Measurements from ENCODE around the gene TGFBR1.

Gene TGFBR1

GRCh38 chr9:99058964-99059921 is 45.7 kb upstream of the TGFBR1 start:
- no peak for TF ChIP-seq CTCF (IDR thresholded peaks at IDR 0.05; ENCODE audit: control insufficient read depth, extremely low read depth, insufficient read depth)
- DNase-seq (ENCODE audit: low read depth), result no peak
- H3K4me3 ChIP-seq (ENCODE audit: low read depth, low read length), result no peak overlapping the region

- no peak overlapping the region for H3K4me3 ChIP-seq (ENCODE audit: low read depth, low read length)
- DNase-seq (ENCODE audit: low read depth), result no peak
These were observed 44.3 kb upstream of the TGFBR1 start for GRCh38 chr9:99060621-99061020.

GRCh38 chr9:99062549-99062948 is 42.4 kb upstream of the TGFBR1 start:
- DNase-seq (ENCODE audit: low read depth), result no peak
- no peak overlapping the region for H3K4me3 ChIP-seq (ENCODE audit: low read depth, low read length)
- TF ChIP-seq CTCF (IDR thresholded peaks at IDR 0.05; ENCODE audit: control insufficient read depth, extremely low read depth, insufficient read depth), result no peak

More at GRCh38 chr9:99060621-99061020, 44.3 kb upstream of the TGFBR1 start:
- no peak for TF ChIP-seq CTCF (IDR thresholded peaks at IDR 0.05; ENCODE audit: control insufficient read depth, extremely low read depth, insufficient read depth)

DNA sequence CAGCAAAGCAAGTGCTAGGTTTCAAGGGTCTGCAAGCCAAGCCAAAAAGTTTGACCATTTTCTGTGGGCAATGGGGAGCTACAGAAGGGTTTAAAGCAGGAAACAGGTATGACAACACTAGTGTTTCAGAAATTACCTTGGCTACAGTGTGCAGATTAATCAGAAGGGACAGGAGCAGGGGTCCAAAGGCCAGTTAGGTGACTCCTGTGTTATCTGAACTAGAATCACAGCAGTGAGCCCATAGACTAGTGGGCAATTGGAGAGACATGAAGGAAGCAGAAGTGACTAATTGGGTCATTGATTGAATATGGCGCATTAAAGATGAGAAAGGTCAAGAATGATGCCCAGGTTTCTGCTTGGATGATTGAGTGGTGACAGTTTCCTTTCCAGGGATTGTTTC is 41.4 kb upstream of the TGFBR1 start:
- DNase-seq (ENCODE audit: low read depth), result no peak
- no peak for TF ChIP-seq CTCF (IDR thresholded peaks at IDR 0.05; ENCODE audit: control insufficient read depth, extremely low read depth, insufficient read depth)
- H3K4me3 ChIP-seq (ENCODE audit: low read depth, low read length), result no peak overlapping the region

GRCh38 chr9:99066571-99066970 is 38.3 kb upstream of the TGFBR1 start:
- no peak for DNase-seq (ENCODE audit: low read depth)
- TF ChIP-seq CTCF (IDR thresholded peaks at IDR 0.05; ENCODE audit: control insufficient read depth, extremely low read depth, insufficient read depth), result no peak
- H3K4me3 ChIP-seq (ENCODE audit: low read depth, low read length), result no peak overlapping the region

- no peak overlapping the region for H3K4me3 ChIP-seq (ENCODE audit: low read depth, low read length)
- TF ChIP-seq CTCF (IDR thresholded peaks at IDR 0.05; ENCODE audit: control insufficient read depth, extremely low read depth, insufficient read depth), result no peak
- no peak for DNase-seq (ENCODE audit: low read depth)
These were observed 35.8 kb upstream of the TGFBR1 start for GRCh38 chr9:99069075-99069474.
